GDM1 (cell line): ENCODE data around the gene TAF1B.
"Not testable (repeated sequence)": the region's sequence is repeated elsewhere in the genome, so short reads cannot be mapped to it uniquely, and the experiment has no call there.

Source experiments
- DNase-seq: peaks from one replicate; lab custom pipeline; 2025; lab: John Stamatoyannopoulos, UW

Gene TAF1B

DNA sequence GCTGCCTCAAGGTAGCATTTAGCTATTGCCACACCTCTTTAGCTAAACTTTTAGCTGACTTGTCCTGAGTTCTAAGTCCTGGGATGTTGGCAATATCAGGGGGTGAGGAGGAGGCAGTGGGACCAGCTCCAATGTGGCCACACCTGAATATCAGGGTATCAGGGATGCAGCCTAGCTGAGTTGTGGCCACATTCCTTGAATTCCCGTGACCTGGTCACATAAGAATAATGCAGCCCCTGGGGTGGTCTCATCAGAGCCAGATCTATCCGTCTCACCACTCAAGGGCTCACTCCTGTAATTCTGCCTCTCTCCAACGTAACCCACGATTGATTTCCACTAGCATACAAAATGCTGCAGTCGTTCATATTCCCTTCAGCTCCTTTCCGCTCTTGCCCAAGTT, 11.6 kb upstream of the TAF1B start:
- DNase-seq = no peak

- no peak for DNase-seq
These were observed 10.7 kb upstream of the TAF1B start for GRCh38 chr2:9832586-9832985.

- not testable (repeated sequence) for DNase-seq
These were observed 8.2 kb upstream of the TAF1B start for GRCh38 chr2:9835068-9835467.

GRCh38 chr2:9836074-9836473, 7.2 kb upstream of the TAF1B start:
- DNase-seq = no peak

DNA sequence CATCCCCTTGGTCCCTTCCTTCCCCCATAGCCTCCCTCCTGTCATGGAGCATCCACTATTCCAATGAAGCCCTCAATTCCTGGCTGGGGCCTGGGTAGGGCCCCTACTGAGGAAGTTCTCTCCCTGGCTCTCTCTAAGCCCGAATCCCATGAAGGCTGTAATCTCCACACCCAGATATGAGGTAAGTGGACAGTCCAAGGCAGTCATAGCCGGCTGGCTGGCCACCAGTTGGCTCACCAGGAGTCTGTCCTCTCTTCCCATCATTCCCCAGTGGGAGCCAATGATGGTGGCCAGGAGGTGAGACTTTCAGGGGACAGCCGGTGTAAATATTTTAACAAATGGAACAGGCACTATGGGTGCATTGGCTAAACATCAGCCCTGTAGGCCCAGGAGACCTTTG, 6.8 kb upstream of the TAF1B start:
- no peak for DNase-seq

- DNase-seq = no peak
These were observed 5.8 kb upstream of the TAF1B start for GRCh38 chr2:9837451-9837850.

DNA sequence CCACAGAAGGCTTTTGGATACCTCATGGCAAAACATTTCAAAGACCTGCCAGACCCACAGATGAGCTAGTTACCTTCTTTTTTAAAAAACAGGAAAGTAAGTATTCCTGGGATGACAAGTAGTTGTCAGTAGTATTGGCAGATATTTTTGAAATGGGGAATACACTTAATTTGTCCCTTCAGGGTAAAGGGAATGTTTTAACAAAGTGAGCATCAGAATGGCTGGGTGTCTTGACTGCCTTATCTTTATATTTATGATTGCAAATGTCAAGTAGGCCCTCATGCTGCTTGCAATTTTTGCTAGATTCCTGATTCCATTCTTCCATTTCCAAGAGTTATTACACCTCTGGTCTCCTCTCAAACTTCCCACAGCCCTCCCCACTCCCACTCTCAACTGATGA, 4.9 kb upstream of the TAF1B start:
- no peak for DNase-seq

- DNase-seq = no peak
These were observed 616 bp upstream of the TAF1B start for GRCh38 chr2:9842487-9843228.

- DNase-seq = no peak
These were observed 786 bp downstream of the TAF1B start for GRCh38 chr2:9844036-9844483.

GRCh38 chr2:9844576-9844975, 1.3 kb downstream of the TAF1B start:
- no peak for DNase-seq

DNA sequence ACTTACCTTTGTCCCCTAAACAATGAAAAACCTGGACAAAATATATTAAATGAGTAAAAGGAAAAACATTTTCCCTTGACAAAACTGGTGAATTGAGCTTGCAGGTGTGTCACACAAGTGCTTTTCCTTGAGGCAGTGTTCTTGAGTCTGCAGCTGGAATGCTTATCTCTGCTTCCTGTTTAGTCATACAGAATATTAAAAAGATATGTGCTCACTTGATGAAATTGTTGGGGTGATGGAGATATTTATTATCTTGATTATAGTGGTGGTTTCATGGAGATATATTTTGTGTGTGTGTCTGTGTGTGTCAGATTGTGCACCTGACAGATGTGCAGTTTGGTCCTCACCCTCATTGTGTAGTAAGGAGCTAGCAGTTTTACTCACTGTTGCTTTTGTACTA, 3.3 kb downstream of the TAF1B start:
- DNase-seq = no peak

DNA sequence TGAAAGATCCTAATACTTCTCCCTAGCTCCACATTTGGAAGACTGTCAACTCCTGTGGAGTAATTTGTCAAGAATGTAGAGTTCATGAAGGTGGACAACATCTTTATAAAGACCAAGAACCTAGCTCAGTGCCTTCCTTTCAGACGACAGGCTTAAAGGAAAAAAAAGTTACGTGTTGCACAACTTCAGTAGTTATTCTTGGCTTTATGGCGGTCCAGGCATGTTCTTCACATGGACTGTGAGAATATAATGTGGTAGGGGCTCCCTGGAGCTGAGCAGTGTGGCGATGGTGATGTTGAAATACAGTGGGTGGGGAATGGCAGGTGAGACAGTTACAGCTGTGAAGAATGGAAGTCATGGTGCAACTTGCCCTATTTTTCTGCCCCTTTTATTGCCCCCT, 3.9 kb downstream of the TAF1B start:
- no peak for DNase-seq

DNA sequence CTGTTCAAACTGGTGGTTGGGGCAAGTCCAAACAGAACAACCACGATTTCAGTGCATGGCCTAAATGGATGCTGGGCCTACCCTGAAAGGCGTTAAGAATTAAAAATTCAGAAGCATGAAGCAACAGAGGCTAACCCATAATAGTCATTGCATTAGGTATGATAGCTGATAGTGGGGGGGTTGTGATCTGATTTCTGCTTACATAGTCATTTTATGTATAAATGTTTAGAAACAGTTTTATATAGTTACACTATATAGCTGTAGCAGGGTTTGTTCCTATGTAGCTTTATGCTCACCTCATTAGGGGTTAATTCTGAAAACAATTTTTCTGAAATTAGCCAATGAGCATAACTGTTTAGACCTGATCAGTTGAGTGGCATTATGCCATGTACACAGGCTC, 9.6 kb downstream of the TAF1B start:
- DNase-seq = no peak

DNA sequence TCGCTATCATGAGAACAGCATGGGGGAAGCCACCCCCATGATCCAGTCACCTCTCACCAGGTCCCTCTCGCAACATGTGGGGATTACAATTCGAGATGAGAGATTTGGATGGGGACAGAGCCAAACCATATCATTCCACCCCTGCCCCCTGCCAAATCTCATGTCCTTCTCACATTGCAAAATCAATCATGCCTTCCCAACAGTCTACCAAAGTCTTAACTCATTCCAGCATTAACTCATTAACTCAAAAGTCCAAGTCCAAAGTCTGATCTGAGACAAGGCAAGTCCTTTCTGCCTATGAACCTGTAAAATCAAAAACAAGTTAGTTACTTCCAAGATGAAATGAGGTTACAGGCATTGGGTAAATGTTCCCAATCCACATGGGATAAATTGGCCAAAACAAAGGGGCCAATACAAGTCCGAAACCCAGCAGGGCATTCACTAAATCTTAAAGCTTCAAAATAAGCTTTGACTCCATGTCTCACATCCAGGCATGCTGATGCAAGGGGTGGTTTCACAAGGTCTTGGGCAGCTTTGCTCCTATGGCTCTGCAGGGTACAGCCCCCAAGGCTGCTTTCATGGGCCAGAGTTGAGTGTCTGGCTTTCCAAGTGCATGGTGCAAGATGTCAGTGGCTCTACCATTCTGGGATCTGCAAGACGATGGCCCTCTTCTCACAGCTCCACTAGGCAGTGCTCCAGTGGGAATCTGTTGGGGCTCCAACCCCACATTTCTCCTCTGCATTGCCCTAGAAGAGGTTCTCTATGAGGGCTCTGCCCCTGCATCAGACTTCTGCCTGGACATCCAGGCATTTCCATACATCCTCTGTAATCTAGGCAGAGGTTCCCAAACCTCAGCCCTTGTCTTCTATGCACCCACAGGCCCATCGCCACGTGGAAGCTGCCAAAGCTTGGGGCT, 14.8 kb downstream of the TAF1B start:
- DNase-seq = no peak

DNA sequence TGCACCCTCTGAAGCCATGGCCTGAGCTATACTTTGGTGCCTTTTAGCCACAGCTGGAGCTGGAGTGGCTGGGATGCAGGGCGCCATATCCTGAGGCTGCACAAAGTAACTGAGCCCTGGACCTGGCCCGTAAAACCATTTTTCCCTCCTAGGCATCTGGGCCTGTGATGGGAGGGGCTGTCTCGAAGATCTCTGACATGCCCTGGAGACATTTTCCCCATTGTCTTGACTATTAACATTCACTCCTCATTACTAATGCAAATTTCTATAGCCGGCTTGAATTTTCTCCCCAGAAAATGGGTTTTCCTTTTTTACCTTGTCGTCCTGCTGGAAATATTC, 15.4 kb downstream of the TAF1B start:
- DNase-seq = no peak

DNA sequence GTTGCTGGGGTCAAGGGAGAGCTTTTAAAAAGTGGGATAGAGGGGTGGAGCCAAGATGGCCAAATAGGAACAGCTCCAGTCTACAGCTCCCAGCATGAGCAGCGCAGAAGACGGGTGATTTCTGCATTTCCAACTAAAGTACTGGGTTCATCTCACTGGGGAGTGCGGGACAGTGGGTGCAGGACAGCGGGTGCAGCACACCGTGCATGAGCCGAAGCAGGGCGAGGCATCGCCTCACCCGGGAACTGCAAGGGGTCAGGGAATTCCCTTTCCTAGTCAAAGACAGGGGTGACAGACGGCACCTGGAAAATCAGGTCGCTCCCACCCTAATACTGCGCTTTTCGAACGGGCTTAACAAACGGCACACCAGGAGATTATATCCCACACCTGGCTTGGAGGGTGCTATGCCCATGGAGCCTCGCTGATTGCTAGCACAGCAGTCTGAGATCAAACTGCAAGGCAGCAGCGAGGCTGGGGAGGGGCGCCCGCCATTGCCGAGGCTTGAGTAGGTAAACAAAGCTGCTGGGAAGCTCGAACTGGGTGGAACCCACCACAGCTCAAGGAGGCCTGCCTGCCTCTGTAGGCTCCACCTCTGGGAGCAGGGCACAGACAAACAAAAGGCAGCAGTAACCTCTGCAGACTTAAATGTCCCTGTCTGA, 17.8 kb downstream of the TAF1B start:
- DNase-seq = not testable (repeated sequence)

- no peak for DNase-seq
These were observed 24.6 kb downstream of the TAF1B start for GRCh38 chr2:9867881-9868280.

DNA sequence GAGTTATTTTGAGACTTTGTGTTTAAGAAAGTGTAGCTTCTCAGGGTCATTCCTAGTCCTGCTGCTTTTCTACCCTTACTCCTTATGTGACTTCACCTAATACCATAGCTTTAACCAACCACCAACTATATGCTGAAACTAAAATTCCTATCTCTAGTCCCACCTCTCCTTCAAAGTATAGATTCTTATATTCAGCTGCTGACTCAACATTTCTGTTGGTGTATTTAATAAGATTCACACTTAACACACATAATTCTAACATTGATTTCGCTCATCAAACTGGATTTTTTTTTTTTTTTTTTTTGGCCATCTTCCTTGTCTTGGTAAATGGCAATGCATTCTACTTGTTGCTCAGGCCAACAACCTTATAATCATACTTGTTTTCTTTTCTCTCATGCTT, 30.1 kb downstream of the TAF1B start:
- no peak for DNase-seq

GRCh38 chr2:9877026-9877425, 33.8 kb downstream of the TAF1B start:
- DNase-seq = no peak

DNA sequence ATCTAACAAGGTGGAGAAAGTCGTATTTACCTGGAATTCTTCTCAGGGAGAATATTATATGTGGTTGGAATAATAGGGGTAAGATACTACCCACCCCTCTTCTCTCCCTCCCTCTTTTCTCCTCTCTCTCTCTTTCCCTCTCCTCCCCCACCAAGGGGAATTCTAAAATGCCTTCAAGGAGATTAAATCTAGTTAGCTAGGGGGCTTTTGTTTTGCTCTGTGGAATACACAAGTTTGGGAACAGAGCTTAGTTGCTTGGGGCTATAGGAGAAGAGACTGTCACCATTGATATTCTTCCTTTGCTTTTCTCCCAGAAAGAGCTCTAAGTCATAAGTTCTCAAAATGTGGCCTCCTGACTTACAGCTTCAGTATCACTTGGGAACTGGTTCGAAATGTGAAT, 34.5 kb downstream of the TAF1B start:
- no peak for DNase-seq

DNA sequence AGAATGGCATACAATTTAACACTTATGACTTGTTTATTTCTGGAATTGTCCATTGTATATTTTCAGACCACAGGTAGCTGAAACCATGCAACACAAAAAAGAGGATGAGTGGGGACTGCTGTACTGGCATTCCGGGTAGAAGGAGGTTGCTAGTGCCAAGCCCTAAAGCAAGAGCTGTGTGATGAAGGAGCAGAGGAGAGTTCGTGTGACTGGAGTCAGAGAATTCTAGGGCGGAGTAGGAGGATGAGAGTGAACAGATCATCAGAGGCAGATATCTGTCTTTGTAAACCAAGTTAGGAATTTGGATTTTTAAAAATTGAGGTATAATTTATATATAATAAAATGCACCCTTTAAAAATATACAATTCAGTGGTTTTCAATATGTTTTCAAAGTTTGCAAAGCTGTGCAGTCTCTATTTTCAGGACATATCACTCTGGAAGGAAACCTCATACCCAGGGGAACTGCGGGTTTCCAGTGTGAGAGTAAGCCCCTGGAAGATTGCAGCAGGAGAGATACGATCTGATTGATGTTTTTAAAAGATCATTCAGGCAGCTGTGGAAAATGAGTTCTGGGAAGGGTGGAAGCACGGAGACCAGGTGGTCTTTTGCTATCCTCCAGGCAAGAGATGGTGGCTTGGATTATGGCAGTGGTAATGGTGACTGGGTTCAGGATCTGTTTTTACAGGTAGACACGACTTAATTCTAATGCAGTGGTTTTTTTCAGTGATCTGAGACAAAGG, 36.4 kb downstream of the TAF1B start:
- no peak for DNase-seq

DNA sequence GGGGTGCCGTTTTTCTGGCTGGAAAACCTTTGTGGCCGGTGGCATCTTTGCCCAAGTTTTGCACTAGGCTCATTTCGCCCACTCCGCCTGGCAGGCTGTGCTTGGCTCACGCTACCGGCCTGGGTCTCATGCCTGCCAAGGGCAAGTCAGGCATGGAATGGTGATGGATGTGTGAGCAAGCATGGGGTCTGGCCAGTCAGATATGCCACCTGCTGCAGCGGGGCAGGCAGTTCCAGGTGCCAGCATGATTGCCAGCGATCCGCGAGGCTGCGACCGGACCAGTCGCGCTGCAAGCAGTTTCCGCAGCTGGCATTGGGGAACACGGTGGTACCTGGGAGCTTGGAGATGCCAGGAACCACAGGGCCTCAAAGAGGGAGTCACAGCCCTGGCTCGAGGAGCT, 40.6 kb downstream of the TAF1B start:
- no peak for DNase-seq
